PC-3 (cell line): ENCODE data around the gene RHOH. TPM values are rescaled to one million over a fixed set of nuclear protein-coding genes. Genes with fewer than 3 reads are reported as not detected.

Experiments
- ATAC-seq: fragments of 200-7000 bp; cut with Tn5 transposase; 2 replicates; pipeline ENCODE4 v1.9.1; 2020; ENCODE audit warnings: mild to moderate bottlenecking, moderate library complexity
- BruUV-seq: library from RNA; stranded (reverse); fragments of 400-500 nt; replicated peaks from 2 replicates; lab custom pipeline; 2021; lab: Mats Ljungman, UMichigan
- CTCF ChIA-PET: fragments of 300-600 bp; sonication (Branson Sonifier 250); formaldehyde crosslinking; loops from one replicate; lab custom pipeline; 2022; ENCODE audit warnings: antibody characterized with exemption; lab: Charles Lee
- POLR2A ChIA-PET: fragments of 300-600 bp; sonication (Branson Sonifier 250); formaldehyde crosslinking; loops from one replicate; lab custom pipeline; 2022; ENCODE audit warnings: antibody characterized with exemption; ENCODE audit not compliant: unreplicated experiment; lab: Charles Lee
- DNase-seq: peaks from one replicate; pipeline ENCODE4 v3.0.0-alpha.2; 2015
- H2AFZ ChIP-seq: fragments of 300-600 bp; sonication (generic); 2 replicates; pipeline ENCODE4 v1.6.0; 2016; ENCODE audit warnings: antibody characterized with exemption, low read length
- H3F3A ChIP-seq: fragments of 300-600 bp; sonication (generic); one replicate; pipeline ENCODE4 v1.6.0; 2017; ENCODE audit warnings: antibody characterized with exemption, low read length, control low read depth, mild to moderate bottlenecking; ENCODE audit not compliant: unreplicated experiment
- H3K27ac ChIP-seq: fragments of 300-600 bp; sonication (generic); 2 replicates; pipeline ENCODE4 v1.5.1; 2016; ENCODE audit warnings: mild to moderate bottlenecking, low read length
- H3K27me3 ChIP-seq: fragments of 300-600 bp; sonication (generic); 2 replicates; pipeline ENCODE4 v1.6.1; 2016; ENCODE audit warnings: low read length, mixed read lengths
- H3K36me3 ChIP-seq: fragments of 300-600 bp; sonication (generic); 2 replicates; pipeline ENCODE4 v1.6.1; 2016; ENCODE audit warnings: low read depth, mixed run types, low read length, mixed read lengths
- H3K4me1 ChIP-seq: fragments of 300-600 bp; sonication (generic); 2 replicates; pipeline ENCODE4 v1.5.1; 2016; ENCODE audit warnings: low read length; ENCODE audit not compliant: insufficient read depth
- H3K4me2 ChIP-seq: fragments of 300-600 bp; sonication (generic); 2 replicates; pipeline ENCODE4 v1.6.0; 2016; ENCODE audit warnings: low read length
- H3K4me3 ChIP-seq: fragments of 300-600 bp; sonication (generic); 2 replicates; pipeline ENCODE4 v1.5.1; 2016; ENCODE audit warnings: mild to moderate bottlenecking, low read length, mixed read lengths
- H3K79me2 ChIP-seq: fragments of 300-600 bp; sonication (generic); 2 replicates; pipeline ENCODE4 v1.6.1; 2017; ENCODE audit warnings: low read length, mixed read lengths
- H3K9ac ChIP-seq: fragments of 300-600 bp; sonication (generic); 2 replicates; pipeline ENCODE4 v1.6.0; 2016; ENCODE audit warnings: mild to moderate bottlenecking, low read length
- H3K9me2 ChIP-seq: fragments of 300-600 bp; sonication (generic); replicated peaks from 2 replicates; pipeline ENCODE4 v1.6.1; 2016; ENCODE audit warnings: mixed run types, low read length, mixed read lengths
- H3K9me3 ChIP-seq: fragments of 300-600 bp; sonication (generic); 2 replicates; pipeline ENCODE4 v1.6.1; 2016; ENCODE audit warnings: low read length, mixed read lengths
- H4K20me1 ChIP-seq: fragments of 300-600 bp; sonication (generic); 2 replicates; pipeline ENCODE4 v1.6.1; 2016; ENCODE audit warnings: low read length, mixed read lengths
- CTCF ChIP-seq: fragments of 300-600 bp; sonication (generic); conservative IDR thresholded peaks from 2 replicates; pipeline ENCODE4 v1.5.1; 2017; ENCODE audit warnings: antibody characterized with exemption, low read depth, mild to moderate bottlenecking, low read length
- EZH2 ChIP-seq: fragments of 300-600 bp; sonication (generic); IDR thresholded peaks from one replicate; pipeline ENCODE4 v1.6.1; 2017; ENCODE audit warnings: antibody characterized with exemption, mild to moderate bottlenecking, low read length; ENCODE audit not compliant: unreplicated experiment
- EZH2phosphoT487 ChIP-seq: fragments of 300-600 bp; sonication (generic); IDR thresholded peaks from 2 replicates; pipeline ENCODE4 v1.6.1; 2018; ENCODE audit warnings: mild to moderate bottlenecking, antibody characterized with exemption, low read length, borderline replicate concordance
- intact Hi-C: fragments of 100-400 bp; cut with micrococcal nuclease; formaldehyde crosslinking; loops from 2 replicates; pipeline ENCODE4 v1.9.0; 2023
- total RNA-seq: library from RNA; depleted of rRNA; stranded (reverse); fragments of >200 nt; gene quantifications from 2 replicates; pipeline ENCODE4 v1.2.3, GENCODE V29; 2014

The RHOH gene
- total RNA-seq, 1 experiment from 2014 or later: not detected

- no peak for DNase-seq
- TF ChIP-seq CTCF (no peak), EZH2phosphoT487 (no peak), EZH2 (no peak)
- H3K4me2 ChIP-seq: no peak overlapping the region
- no peak overlapping the region for H2AFZ ChIP-seq
- no peaks in the 10 kb centered on the region for H3K9me2 ChIP-seq
- H3K79me2 ChIP-seq: no peaks in the 10 kb centered on the region
- ChIA-PET POLR2A (no interaction called here), CTCF (no interaction called here)
- H3K4me3 ChIP-seq: no peak overlapping the region
- no peaks in the 10 kb centered on the region for H3K36me3 ChIP-seq
- ATAC-seq: no peak
- no peaks in the 10 kb centered on the region for H3F3A ChIP-seq
- intact Hi-C loops: loop anchor here (10.0 kb wide), 1 partner anchor 72 kb away; no protein-coding TSS in a partner anchor
- no peaks in the 10 kb centered on the region for H3K4me1 ChIP-seq
- H3K27ac ChIP-seq: no peak overlapping the region
- H3K27me3 ChIP-seq: no peaks in the 10 kb centered on the region
- H3K9me3 ChIP-seq: no peaks in the 10 kb centered on the region
- no peaks in the 10 kb centered on the region for H4K20me1 ChIP-seq
- BruUV-seq: no TSS peak
- no peak overlapping the region for H3K9ac ChIP-seq
Measured at GRCh38 chr4:40233227-40233626, 36.4 kb downstream of the RHOH start.

- no peak overlapping the region for H3K4me3 ChIP-seq
- ChIA-PET POLR2A (no interaction called here), CTCF (no interaction called here)
- no peak overlapping the region for H3K27ac ChIP-seq
- H3K27me3 ChIP-seq: no peaks in the 10 kb centered on the region
- H3K9ac ChIP-seq: no peak overlapping the region
- no peaks in the 10 kb centered on the region for H4K20me1 ChIP-seq
- H3K79me2 ChIP-seq: no peaks in the 10 kb centered on the region
- no peaks in the 10 kb centered on the region for H3K36me3 ChIP-seq
- no peaks in the 10 kb centered on the region for H3K9me2 ChIP-seq
- H3F3A ChIP-seq: no peaks in the 10 kb centered on the region
- TF ChIP-seq CTCF (no peak), EZH2phosphoT487 (no peak), EZH2 (no peak)
- no peaks in the 10 kb centered on the region for H3K4me1 ChIP-seq
- BruUV-seq: no TSS peak
- intact Hi-C loops: loop anchor here (10.0 kb wide), 1 partner anchor 70 kb away; no protein-coding TSS in a partner anchor
- H3K9me3 ChIP-seq: no peaks in the 10 kb centered on the region
- ATAC-seq: no peak
- H3K4me2 ChIP-seq: no peak overlapping the region
- no peak overlapping the region for H2AFZ ChIP-seq
- no peak for DNase-seq
Measured at GRCh38 chr4:40234519-40235039, 37.7 kb downstream of the RHOH start.

GRCh38 chr4:40238008-40238699, 41.3 kb downstream of the RHOH start:
- Histone ChIP-seq H3K9me3 (no peaks in the 10 kb centered on the region), H3K4me3 (no peak overlapping the region), H3K36me3 (no peaks in the 10 kb centered on the region), H3K27ac (no peak overlapping the region), H3K9me2 (no peaks in the 10 kb centered on the region), H3K4me1 (peaks cover 5% of the 10 kb centered on the region; the same call in 1 of the 2 replicates), H3K4me2 (no peak overlapping the region), H3K27me3 (no peaks in the 10 kb centered on the region), H3F3A (no peaks in the 10 kb centered on the region), H3K79me2 (no peaks in the 10 kb centered on the region), H3K9ac (no peak overlapping the region), H4K20me1 (no peaks in the 10 kb centered on the region), H2AFZ (no peak overlapping the region)
- ChIA-PET POLR2A (no interaction called here), CTCF (no interaction called here)
- DNase-seq (no peak), ATAC-seq (no peak)
- TF ChIP-seq CTCF (no peak), EZH2 (no peak), EZH2phosphoT487 (no peak)
- no TSS peak for BruUV-seq
- intact Hi-C loops: loop anchor here (10.0 kb wide), 1 partner anchor 67 kb away; no protein-coding TSS in a partner anchor
